ENCODE measurements around the gene ATP1A3. TPM values are rescaled to one million over a fixed set of nuclear protein-coding genes. Genes with fewer than 3 reads are reported as not detected.
"Not testable (repeated sequence)": the region's sequence is repeated elsewhere in the genome, so short reads cannot be mapped to it uniquely, and the experiment has no call there.

ATP1A3 gene
- total RNA-seq, 4 donors from 2014 or later, result not detected

DNA sequence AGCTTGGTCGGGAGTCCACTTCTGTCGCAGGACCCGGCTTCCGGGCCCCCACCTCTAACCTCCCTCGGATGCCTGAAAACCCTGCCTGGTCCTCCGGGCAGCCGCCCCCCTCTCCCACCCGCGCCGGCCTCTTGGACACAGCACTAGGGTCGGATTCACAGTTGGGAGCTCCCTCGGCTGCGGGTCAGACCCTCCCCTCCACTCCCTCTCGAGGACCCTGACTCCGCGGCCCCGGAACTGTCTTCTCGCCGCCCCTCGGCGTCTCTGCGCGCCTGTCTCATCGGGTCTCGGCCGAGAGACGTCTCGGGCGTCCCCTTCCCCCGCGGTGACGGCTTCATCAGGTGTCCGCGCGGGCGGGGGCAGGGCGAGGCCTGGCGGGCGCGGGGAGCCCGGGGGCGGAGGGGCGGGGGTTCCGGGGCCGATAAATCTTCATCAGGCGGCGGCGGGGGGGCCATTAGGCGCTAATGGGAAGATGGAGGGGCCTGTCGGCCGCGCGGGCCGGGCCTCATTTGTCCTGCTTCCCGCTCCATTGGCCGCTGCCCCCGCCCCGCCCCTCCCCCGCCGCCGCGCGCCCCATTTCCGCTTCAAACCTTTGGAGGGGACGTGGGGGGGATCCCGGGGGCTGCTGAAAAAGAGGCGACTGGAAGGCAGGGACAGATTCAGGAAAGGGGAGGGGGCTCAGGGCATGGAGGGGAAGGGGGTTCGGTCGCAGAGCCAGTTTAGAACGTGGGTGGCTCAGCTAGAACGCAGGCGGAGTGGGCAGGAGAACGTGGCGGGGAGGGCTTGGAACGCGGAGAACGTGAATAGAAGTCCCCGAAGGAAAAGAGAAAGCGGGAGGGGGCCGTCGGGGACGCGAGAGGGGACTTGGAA lies 53.9 kb downstream of the ATP1A3 start:
- DNase-seq (ENCODE audit: low spot score in 2 of 2), result no peak
- Histone ChIP-seq H3K36me3 (peaks cover 0 to 14% (median 0%) of the 10 kb centered on the region in 3 donors), H3K27me3 (peaks cover 0 to 67% of the 10 kb centered on the region in 2 donors), H3K4me3 (peak overlapping the region; percentile 4 to 45 (median 30)), H3K27ac (peak overlapping the region in 1 of 4 donors; percentile 68), H3K4me1 (peaks cover 0 to 23% (median 15%) of the 10 kb centered on the region in 4 donors), H3K9me3 (no peaks in the 10 kb centered on the region)
- TF ChIP-seq, protein P1, sequence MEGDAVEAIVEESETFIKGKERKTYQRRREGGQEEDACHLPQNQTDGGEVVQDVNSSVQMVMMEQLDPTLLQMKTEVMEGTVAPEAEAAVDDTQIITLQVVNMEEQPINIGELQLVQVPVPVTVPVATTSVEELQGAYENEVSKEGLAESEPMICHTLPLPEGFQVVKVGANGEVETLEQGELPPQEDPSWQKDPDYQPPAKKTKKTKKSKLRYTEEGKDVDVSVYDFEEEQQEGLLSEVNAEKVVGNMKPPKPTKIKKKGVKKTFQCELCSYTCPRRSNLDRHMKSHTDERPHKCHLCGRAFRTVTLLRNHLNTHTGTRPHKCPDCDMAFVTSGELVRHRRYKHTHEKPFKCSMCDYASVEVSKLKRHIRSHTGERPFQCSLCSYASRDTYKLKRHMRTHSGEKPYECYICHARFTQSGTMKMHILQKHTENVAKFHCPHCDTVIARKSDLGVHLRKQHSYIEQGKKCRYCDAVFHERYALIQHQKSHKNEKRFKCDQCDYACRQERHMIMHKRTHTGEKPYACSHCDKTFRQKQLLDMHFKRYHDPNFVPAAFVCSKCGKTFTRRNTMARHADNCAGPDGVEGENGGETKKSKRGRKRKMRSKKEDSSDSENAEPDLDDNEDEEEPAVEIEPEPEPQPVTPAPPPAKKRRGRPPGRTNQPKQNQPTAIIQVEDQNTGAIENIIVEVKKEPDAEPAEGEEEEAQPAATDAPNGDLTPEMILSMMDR (IDR thresholded peaks at IDR 0.05), result no peak
- TF ChIP-seq EP300 (IDR thresholded peaks at IDR 0.05) (no peak), POLR2A (IDR thresholded peaks at IDR 0.05) (no peak)
- 2 to 3% methylated on average over 45 to 52 of the region's 83 CpGs for WGBS, 2 donors

DNA sequence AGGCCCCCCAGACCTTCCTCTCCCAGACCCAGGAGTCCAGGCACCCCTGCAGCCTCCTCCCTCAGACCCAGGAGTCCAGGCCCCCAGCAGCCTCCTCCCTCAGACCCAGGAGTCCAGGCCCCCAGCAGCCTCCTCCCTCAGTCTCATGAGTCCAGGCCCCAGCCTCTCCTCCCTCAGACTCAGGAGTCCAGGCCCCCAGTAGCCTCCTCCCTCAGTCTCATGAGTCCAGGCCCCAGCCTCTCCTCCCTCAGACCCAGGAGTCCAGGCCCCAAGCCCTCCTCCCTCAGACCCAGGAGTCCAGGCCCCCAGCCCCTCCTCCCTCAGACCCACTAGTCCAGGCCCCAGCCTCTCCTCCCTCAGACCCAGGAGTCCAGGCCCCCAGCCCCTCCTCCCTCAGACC lies 54.8 kb downstream of the ATP1A3 start:
- Histone ChIP-seq H3K27me3 (peaks cover 0 to 76% of the 10 kb centered on the region in 2 donors), H3K4me1 (peaks cover 0 to 23% (median 16%) of the 10 kb centered on the region in 4 donors), H3K36me3 (peaks cover 0 to 14% (median 0%) of the 10 kb centered on the region in 3 donors)
- H3K9me3 ChIP-seq; DNase-seq (ENCODE audit: low spot score in 2 of 2); H3K4me3 ChIP-seq; H3K27ac ChIP-seq: not testable (repeated sequence)

DNA sequence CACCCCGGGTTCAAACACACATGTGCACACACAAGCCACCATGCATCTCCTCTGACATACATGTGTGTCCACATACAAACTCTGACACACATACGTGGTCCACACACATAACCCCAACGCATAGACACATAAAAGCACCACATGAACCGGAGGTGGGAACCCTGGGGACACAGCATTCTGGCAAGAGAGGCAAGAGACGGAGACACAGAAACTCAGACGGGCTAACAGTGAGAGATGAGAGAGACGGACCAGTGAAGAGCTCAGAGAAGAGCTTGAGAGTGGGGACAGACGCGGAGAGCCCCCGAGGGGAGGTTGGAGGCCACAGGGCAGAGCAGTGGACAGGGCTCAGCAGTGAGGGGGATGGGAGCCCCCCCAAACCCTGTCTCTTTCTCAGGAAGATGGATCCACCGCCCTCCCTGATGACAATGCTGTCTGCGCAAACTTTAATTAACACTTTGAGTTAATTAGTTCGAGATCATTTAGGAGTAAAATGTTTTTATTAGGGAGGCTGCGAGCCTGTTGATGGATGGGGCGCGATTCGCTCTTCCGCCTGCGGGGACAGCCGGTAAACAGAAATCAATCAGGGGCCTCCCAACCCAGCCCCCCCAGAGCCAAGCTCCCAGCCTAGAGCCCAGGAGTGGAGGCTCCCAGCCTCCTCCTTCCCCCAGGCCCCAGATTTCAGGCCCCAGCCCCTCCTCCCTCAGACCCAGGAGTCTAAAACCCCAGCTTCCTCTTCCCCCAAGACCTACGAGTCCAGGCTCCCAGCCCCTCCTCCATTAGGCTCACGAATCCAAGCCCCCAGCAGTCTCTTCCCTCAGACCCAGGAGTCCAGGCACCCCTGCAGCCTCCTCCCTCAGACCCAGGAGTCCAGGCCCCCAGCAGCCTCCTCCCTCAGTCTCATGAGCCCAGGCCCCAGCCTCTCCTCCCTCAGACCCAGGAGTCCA lies 56.2 kb downstream of the ATP1A3 start:
- 37 to 47% methylated on average over 22 of the region's 22 CpGs for WGBS, 2 donors
- TF ChIP-seq, protein P1 (IDR thresholded peaks at IDR 0.05), result no peak
- TF ChIP-seq POLR2A (IDR thresholded peaks at IDR 0.05) (no peak), EP300 (IDR thresholded peaks at IDR 0.05) (no peak)
- Histone ChIP-seq H3K36me3 (peaks cover 0 to 3% (median 0%) of the 10 kb centered on the region in 3 donors), H3K4me3 (no peak overlapping the region), H3K27me3 (peaks cover 0 to 83% of the 10 kb centered on the region in 2 donors), H3K27ac (no peak overlapping the region), H3K4me1 (peaks cover 0 to 28% (median 16%) of the 10 kb centered on the region in 4 donors), H3K9me3 (no peaks in the 10 kb centered on the region)
- no peak for DNase-seq (ENCODE audit: low spot score in 2 of 2)

DNA sequence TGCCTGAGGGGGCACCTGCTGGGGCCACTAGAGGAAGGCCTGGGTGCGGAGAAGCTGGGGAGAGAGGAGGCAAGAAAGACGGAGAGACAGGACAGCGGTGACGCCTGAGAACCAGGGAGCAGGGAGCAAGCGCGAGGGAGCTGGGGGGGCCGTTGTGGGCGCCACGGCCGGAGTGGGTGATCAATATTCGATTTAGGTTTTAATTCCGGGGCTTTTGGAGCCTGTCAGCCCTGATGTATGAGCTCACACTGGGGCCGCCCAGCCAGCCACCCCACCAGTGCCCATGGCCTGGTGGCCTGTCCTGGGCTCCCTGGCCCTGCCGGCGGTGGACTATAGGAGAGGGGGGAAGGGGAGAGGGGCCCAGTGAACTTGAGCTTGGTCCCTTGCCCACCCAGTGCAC lies 57.1 kb downstream of the ATP1A3 start:
- TF ChIP-seq, protein P1 (IDR thresholded peaks at IDR 0.05), result no peak
- TF ChIP-seq POLR2A (IDR thresholded peaks at IDR 0.05) (no peak), EP300 (IDR thresholded peaks at IDR 0.05) (no peak)
- H3K27me3 ChIP-seq, result peaks cover 0 to 85% of the 10 kb centered on the region in 2 donors
- H3K4me3 ChIP-seq, result no peak overlapping the region
- H3K9me3 ChIP-seq, result no peaks in the 10 kb centered on the region
- DNase-seq (ENCODE audit: low spot score in 2 of 2), result no peak
- peaks cover 0 to 34% (median 16%) of the 10 kb centered on the region in 4 donors for H3K4me1 ChIP-seq
- H3K36me3 ChIP-seq, result no peaks in the 10 kb centered on the region
- 57% methylated on average over 12 to 15 of the region's 15 CpGs for WGBS, 2 donors
- H3K27ac ChIP-seq, result no peak overlapping the region

DNA sequence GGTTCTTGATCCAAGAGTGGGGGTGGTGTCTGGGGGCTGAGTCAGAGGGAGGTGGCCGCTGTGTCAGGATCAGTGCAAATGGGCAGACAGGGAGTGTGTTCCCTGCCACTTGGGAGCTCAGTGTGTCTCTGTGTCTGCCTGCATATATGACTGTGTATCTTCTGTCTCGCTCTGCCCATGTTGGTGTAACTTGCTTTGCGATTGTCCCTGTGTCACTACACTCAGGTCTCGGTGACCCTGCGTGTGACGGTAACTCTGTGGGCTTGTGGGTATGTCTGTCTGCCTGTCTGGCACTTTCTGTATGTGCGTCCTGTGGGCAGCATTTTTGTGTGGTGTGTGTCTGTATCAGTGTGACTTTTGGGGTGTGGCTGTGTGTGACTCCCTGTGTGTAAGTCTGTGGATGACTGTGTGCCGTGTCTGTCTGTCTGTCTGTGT lies 57.6 kb downstream of the ATP1A3 start:
- TF ChIP-seq, protein P1 (IDR thresholded peaks at IDR 0.05), result no peak
- TF ChIP-seq POLR2A (IDR thresholded peaks at IDR 0.05) (no peak), EP300 (IDR thresholded peaks at IDR 0.05) (no peak)
- peaks cover 0 to 85% of the 10 kb centered on the region in 2 donors for H3K27me3 ChIP-seq
- DNase-seq (ENCODE audit: low spot score in 2 of 2), result no peak
- H3K27ac ChIP-seq, result no peak overlapping the region
- no peak overlapping the region for H3K4me3 ChIP-seq
- no peaks in the 10 kb centered on the region for H3K36me3 ChIP-seq
- peaks cover 0 to 33% (median 16%) of the 10 kb centered on the region in 4 donors for H3K4me1 ChIP-seq
- 61 to 75% methylated on average over 8 of the region's 8 CpGs for WGBS, 2 donors
- no peaks in the 10 kb centered on the region for H3K9me3 ChIP-seq
